ENCODE data around the gene LRRK1.

The LRRK1 gene

DNA sequence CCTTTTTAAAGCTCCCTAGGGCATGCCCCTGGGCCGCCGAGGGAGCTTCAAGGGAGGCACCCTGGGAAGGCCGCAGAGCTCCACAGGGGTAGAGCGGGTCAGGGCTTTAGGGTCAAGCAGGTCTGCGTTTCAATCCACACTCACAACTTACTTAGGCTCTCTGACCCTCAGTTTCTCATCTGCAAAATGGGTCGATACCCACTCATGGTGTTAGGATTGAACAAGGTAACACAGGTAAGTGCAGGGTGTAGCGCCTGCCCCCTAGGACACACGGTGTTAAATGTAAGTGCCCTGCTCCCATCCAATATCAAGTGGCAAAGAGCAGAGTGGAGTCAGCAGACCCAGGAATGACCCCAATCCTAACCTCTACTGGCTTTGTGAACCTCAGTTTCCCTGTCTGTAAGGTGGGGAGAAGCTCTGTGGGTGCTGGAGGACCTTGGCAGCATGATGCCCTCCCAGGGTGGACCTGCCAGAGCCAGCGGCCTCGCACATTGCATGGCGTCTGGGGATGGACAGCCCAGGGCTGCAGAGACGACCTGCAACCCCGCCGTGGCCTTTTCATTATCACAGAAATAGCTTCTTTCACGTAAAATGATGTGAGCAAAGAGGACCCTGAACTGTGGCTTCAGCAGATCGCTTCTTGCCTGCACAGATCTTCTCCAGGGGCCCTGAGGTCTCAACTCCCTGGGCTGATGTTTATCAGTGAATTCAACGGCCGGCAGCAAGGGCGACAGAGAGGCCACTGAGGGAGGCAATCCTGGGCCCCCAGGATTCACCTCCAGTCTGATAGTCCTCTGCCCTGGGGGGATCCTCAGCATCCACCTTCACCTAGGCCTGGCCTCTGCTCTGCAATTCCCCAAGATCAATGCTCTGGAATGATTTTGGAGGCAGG, 194.2 kb downstream of the LRRK1 start:
- H4K5ac ChIP-seq (ENCODE audit: low read length) = no peak overlapping the region
- no peak overlapping the region for H3K56ac ChIP-seq (ENCODE audit: low read length)
- H2BK120ac ChIP-seq (ENCODE audit: low read depth, low read length) = no peak overlapping the region
- no CpG with 5 or more reads among the region's 19 CpGs for WGBS (ENCODE audit: extremely low coverage, insufficient coverage, low lambda C conversion rate)
- no peaks in the 10 kb centered on the region for H3K4me1 ChIP-seq (ENCODE audit: control insufficient read depth, low read depth, low read length)
- no peak overlapping the region for H4K8ac ChIP-seq (ENCODE audit: low read depth, low read length)
- H3K27ac ChIP-seq (ENCODE audit: low read depth, low read length) = no peak overlapping the region
- no peak overlapping the region for H3K4me2 ChIP-seq (ENCODE audit: low read length)
- no peaks in the 10 kb centered on the region for H3K27me3 ChIP-seq (ENCODE audit: insufficient read depth, low read length, poor library complexity)
- H2BK5ac ChIP-seq (ENCODE audit: low read length) = no peak overlapping the region
- H2AK5ac ChIP-seq (ENCODE audit: low read length) = no peak overlapping the region
- H3K4me3 ChIP-seq (ENCODE audit: low read length) = no peak overlapping the region
- H3K79me2 ChIP-seq (ENCODE audit: control insufficient read depth, insufficient read depth, low read length) = no peaks in the 10 kb centered on the region
- no peak for DNase-seq
- no peak overlapping the region for H2BK15ac ChIP-seq (replicated peaks; ENCODE audit: low read depth)
- H3K18ac ChIP-seq (ENCODE audit: low read length) = no peak overlapping the region
- no peak overlapping the region for H3K9ac ChIP-seq (ENCODE audit: low read length)
- H3K36me3 ChIP-seq (ENCODE audit: control insufficient read depth, insufficient read depth, low read length) = no peaks in the 10 kb centered on the region
- no peak overlapping the region for H3K4ac ChIP-seq (ENCODE audit: low read depth, low read length)
- no peaks in the 10 kb centered on the region for H3K79me1 ChIP-seq (ENCODE audit: low read length)
- no peak overlapping the region for H3K23ac ChIP-seq (ENCODE audit: low read length)

DNA sequence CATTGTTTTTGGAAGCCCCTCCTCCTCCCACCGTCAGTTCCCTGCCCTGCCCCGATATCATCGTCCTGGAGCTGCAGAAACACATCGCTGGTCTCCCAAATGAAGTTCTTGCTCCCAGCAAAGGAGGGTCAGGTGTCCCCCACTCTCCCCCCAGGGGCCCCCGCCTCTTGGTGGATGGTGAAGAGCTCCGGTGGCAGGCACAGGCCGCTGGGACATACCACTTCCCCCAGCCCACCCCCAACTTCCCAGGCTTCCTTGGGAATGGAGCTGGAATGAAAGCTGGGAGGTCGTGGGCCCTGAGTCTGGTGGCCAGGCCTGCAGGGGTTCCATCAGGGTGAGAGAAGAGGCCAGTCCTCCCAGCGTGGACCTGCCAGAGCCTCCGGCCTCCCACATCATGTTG, 195.0 kb downstream of the LRRK1 start:
- Histone ChIP-seq H3K79me1 (ENCODE audit: low read length) (no peaks in the 10 kb centered on the region), H2BK5ac (ENCODE audit: low read length) (no peak overlapping the region), H3K9ac (ENCODE audit: low read length) (no peak overlapping the region), H3K56ac (ENCODE audit: low read length) (no peak overlapping the region), H4K5ac (ENCODE audit: low read length) (no peak overlapping the region), H3K4ac (ENCODE audit: low read depth, low read length) (no peak overlapping the region), H3K27ac (ENCODE audit: low read depth, low read length) (no peak overlapping the region), H3K4me1 (ENCODE audit: control insufficient read depth, low read depth, low read length) (no peaks in the 10 kb centered on the region), H3K27me3 (ENCODE audit: insufficient read depth, low read length, poor library complexity) (no peaks in the 10 kb centered on the region), H3K36me3 (ENCODE audit: control insufficient read depth, insufficient read depth, low read length) (no peaks in the 10 kb centered on the region), H4K8ac (ENCODE audit: low read depth, low read length) (no peak overlapping the region), H3K23ac (ENCODE audit: low read length) (no peak overlapping the region), H2AK5ac (ENCODE audit: low read length) (no peak overlapping the region), H3K79me2 (ENCODE audit: control insufficient read depth, insufficient read depth, low read length) (no peaks in the 10 kb centered on the region), H3K18ac (ENCODE audit: low read length) (no peak overlapping the region), H2BK15ac (replicated peaks; ENCODE audit: low read depth) (no peak overlapping the region), H3K4me2 (ENCODE audit: low read length) (no peak overlapping the region), H2BK120ac (ENCODE audit: low read depth, low read length) (no peak overlapping the region), H3K4me3 (ENCODE audit: low read length) (no peak overlapping the region)
- WGBS (ENCODE audit: extremely low coverage, insufficient coverage, low lambda C conversion rate) = no CpG with 5 or more reads among the region's 10 CpGs
- no peak for DNase-seq

- no peak overlapping the region for H2BK5ac ChIP-seq (ENCODE audit: low read length)
- H3K27ac ChIP-seq (ENCODE audit: low read depth, low read length) = no peak overlapping the region
- H2BK15ac ChIP-seq (replicated peaks; ENCODE audit: low read depth) = no peak overlapping the region
- no peaks in the 10 kb centered on the region for H3K79me2 ChIP-seq (ENCODE audit: control insufficient read depth, insufficient read depth, low read length)
- H3K36me3 ChIP-seq (ENCODE audit: control insufficient read depth, insufficient read depth, low read length) = no peaks in the 10 kb centered on the region
- H2BK120ac ChIP-seq (ENCODE audit: low read depth, low read length) = no peak overlapping the region
- no peak overlapping the region for H3K56ac ChIP-seq (ENCODE audit: low read length)
- no peaks in the 10 kb centered on the region for H3K79me1 ChIP-seq (ENCODE audit: low read length)
- H4K5ac ChIP-seq (ENCODE audit: low read length) = no peak overlapping the region
- no peaks in the 10 kb centered on the region for H3K4me1 ChIP-seq (ENCODE audit: control insufficient read depth, low read depth, low read length)
- no CpG with 5 or more reads among the region's 4 CpGs for WGBS (ENCODE audit: extremely low coverage, insufficient coverage, low lambda C conversion rate)
- no peak overlapping the region for H3K4ac ChIP-seq (ENCODE audit: low read depth, low read length)
- no peak overlapping the region for H3K9ac ChIP-seq (ENCODE audit: low read length)
- no peak overlapping the region for H4K8ac ChIP-seq (ENCODE audit: low read depth, low read length)
- H3K4me3 ChIP-seq (ENCODE audit: low read length) = no peak overlapping the region
- H2AK5ac ChIP-seq (ENCODE audit: low read length) = no peak overlapping the region
- H3K27me3 ChIP-seq (ENCODE audit: insufficient read depth, low read length, poor library complexity) = no peaks in the 10 kb centered on the region
- DNase-seq = no peak
- no peak overlapping the region for H3K4me2 ChIP-seq (ENCODE audit: low read length)
- H3K23ac ChIP-seq (ENCODE audit: low read length) = no peak overlapping the region
- H3K18ac ChIP-seq (ENCODE audit: low read length) = no peak overlapping the region
Observed at GRCh38 chr15:101114610-101115009, 195.5 kb downstream of the LRRK1 start.

- DNase-seq = no peak
- Histone ChIP-seq H3K27ac (ENCODE audit: low read depth, low read length) (no peak overlapping the region), H3K4me3 (ENCODE audit: low read length) (no peak overlapping the region), H3K56ac (ENCODE audit: low read length) (no peak overlapping the region), H2BK120ac (ENCODE audit: low read depth, low read length) (no peak overlapping the region), H3K23ac (ENCODE audit: low read length) (peak overlapping the region; percentile 45), H3K27me3 (ENCODE audit: insufficient read depth, low read length, poor library complexity) (no peaks in the 10 kb centered on the region), H3K4ac (ENCODE audit: low read depth, low read length) (no peak overlapping the region), H2BK15ac (replicated peaks; ENCODE audit: low read depth) (no peak overlapping the region), H4K8ac (ENCODE audit: low read depth, low read length) (no peak overlapping the region), H3K4me2 (ENCODE audit: low read length) (no peak overlapping the region), H3K18ac (ENCODE audit: low read length) (no peak overlapping the region), H3K79me2 (ENCODE audit: control insufficient read depth, insufficient read depth, low read length) (no peaks in the 10 kb centered on the region), H2BK5ac (ENCODE audit: low read length) (no peak overlapping the region), H2AK5ac (ENCODE audit: low read length) (no peak overlapping the region), H4K5ac (ENCODE audit: low read length) (no peak overlapping the region), H3K4me1 (ENCODE audit: control insufficient read depth, low read depth, low read length) (no peaks in the 10 kb centered on the region), H3K36me3 (ENCODE audit: control insufficient read depth, insufficient read depth, low read length) (no peaks in the 10 kb centered on the region), H3K79me1 (ENCODE audit: low read length) (no peaks in the 10 kb centered on the region), H3K9ac (ENCODE audit: low read length) (no peak overlapping the region)
- no CpG with 5 or more reads among the region's 9 CpGs for WGBS (ENCODE audit: extremely low coverage, insufficient coverage, low lambda C conversion rate)
Observed at GRCh38 chr15:101115393-101115785, 196.2 kb downstream of the LRRK1 start.

GRCh38 chr15:101115786-101116680, 196.9 kb downstream of the LRRK1 start:
- no peak overlapping the region for H2BK120ac ChIP-seq (ENCODE audit: low read depth, low read length)
- WGBS (ENCODE audit: extremely low coverage, insufficient coverage, low lambda C conversion rate) = no CpG with 5 or more reads among the region's 17 CpGs
- no peak overlapping the region for H3K4ac ChIP-seq (ENCODE audit: low read depth, low read length)
- H3K27ac ChIP-seq (ENCODE audit: low read depth, low read length) = no peak overlapping the region
- H3K4me2 ChIP-seq (ENCODE audit: low read length) = no peak overlapping the region
- H3K4me1 ChIP-seq (ENCODE audit: control insufficient read depth, low read depth, low read length) = no peaks in the 10 kb centered on the region
- H3K36me3 ChIP-seq (ENCODE audit: control insufficient read depth, insufficient read depth, low read length) = no peaks in the 10 kb centered on the region
- no peak overlapping the region for H3K9ac ChIP-seq (ENCODE audit: low read length)
- DNase-seq = no peak
- no peak overlapping the region for H3K23ac ChIP-seq (ENCODE audit: low read length)
- H3K27me3 ChIP-seq (ENCODE audit: insufficient read depth, low read length, poor library complexity) = no peaks in the 10 kb centered on the region
- H2AK5ac ChIP-seq (ENCODE audit: low read length) = no peak overlapping the region
- H3K79me1 ChIP-seq (ENCODE audit: low read length) = no peaks in the 10 kb centered on the region
- no peaks in the 10 kb centered on the region for H3K79me2 ChIP-seq (ENCODE audit: control insufficient read depth, insufficient read depth, low read length)
- no peak overlapping the region for H4K5ac ChIP-seq (ENCODE audit: low read length)
- no peak overlapping the region for H2BK5ac ChIP-seq (ENCODE audit: low read length)
- no peak overlapping the region for H3K4me3 ChIP-seq (ENCODE audit: low read length)
- H3K56ac ChIP-seq (ENCODE audit: low read length) = no peak overlapping the region
- no peak overlapping the region for H3K18ac ChIP-seq (ENCODE audit: low read length)
- H4K8ac ChIP-seq (ENCODE audit: low read depth, low read length) = no peak overlapping the region
- H2BK15ac ChIP-seq (replicated peaks; ENCODE audit: low read depth) = no peak overlapping the region

All from mesendoderm (in vitro differentiated cells).